ENCODE data around the gene NCKAP5. TPM values are rescaled to one million over a fixed set of nuclear protein-coding genes. Genes with fewer than 3 reads are reported as not detected.
A peak's percentile ranks its signal among the peaks of the same experiment; 100 is the strongest.

The NCKAP5 gene
- total RNA-seq, 1 donor from 2014 or later: under 0.01 TPM

DNA sequence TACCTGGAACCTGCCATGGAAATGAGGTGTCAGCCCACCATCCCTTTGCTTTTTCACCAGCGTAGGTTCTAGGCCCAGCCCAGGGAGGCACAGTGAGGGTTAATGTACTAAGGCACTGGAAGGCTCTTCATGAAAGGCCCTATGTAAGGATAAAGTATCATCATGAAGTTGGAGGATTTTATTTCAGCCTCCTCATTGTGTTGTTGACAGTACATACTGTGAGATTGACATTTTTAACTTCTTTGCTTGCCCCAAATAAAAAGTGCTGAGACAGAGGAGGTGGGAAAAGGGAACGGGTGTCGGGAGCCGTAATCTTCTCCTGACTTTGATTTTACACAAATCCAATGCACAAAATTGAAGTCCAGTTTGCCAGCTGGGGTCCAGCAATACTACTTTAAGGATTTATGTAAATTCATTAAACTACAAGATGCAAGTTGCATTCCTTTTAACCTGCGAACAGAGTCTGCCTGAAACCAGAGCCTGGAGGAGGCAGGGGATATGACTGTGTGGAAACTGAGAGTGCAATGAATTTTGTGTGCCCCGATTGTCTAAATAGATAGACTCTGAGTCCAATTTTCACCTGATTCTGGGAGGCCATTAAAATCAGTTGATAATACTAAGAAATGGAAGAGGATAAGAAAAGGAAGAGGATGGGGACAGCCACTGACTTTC lies 5.4 kb upstream of the NCKAP5 start:
- no peak for DNase-seq

DNA sequence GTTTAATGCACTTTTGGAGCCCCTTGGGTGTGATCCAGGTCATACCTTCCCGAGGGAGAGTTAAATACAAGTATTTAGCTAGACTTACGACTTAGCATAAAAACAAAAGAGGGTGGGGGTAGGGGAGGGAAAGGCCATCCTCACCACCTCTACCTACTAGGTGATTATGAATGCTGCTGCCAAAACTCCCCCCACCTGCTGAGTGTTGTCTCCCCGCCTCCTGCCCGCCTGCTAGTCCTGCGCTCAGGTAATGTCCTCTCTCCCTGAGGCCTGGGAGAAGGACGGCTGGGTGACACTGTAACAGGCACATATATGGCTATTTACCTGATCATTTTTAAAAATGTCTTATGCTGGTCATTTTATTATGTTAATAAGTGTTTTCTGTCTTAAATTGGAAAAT lies 3.0 kb upstream of the NCKAP5 start:
- no peak for DNase-seq

DNA sequence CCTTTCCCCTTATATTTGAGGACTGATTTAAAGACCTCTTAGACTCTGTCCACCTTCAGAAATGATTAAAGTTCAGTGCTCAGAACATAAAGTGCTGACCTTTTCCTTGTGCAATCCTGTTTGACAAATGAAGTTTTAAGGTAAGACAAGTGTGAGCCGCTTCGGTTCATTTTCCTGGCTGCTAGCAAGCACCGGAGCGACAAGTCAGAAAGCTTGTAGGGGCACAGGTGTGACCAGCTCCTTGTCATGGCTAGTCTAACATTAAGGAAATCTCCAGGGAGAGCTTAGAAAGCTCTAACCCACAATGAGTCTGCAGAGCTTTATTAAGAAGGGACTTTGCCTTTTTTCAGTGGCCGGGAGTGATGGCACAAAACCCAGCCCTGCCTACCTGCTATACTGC lies 2.3 kb upstream of the NCKAP5 start:
- no peak for DNase-seq

DNA sequence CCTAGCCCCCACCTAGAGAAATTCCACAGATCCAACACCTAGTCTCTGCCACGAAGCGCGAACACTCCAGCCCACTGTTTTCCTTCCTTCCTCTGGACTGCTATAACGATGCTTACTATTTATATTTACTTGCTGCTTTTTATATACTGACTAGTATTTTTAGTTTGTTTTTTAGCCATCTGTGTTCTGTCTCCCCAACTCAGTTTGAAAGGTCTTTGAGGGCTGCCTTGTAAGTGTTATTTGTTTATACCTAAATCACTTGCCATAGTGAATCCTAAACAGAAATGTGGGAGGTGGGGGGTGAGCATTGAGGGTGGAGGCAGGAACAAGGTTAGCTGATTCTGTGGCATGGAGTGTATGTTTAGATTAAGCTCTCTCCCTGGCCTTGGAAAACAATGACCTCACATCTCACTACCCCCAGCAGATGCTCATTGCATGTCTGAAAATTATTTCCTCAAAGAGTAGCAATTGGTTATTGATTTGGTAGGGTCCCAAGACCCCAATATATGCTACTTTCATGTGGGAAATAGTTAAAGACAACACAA lies 1.1 kb upstream of the NCKAP5 start:
- no peak for DNase-seq

DNA sequence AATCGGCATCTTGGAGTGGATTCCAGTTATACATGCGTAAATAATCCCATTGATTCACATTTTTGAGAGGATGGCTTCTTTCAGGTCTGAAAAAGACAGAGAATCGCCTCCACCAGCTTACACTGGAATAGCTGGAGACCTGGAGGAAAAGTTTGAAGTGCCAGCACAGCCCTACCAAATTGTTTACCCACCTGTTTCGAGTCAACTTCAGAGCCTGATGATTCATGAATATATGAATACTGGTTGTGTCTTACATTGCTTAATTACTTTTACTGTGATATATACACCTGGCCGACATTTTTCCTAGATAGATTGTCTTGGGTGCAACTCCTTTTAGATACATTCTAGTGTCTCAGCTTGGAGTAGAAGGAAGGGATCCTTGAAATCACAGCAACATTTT lies 335 bp upstream of the NCKAP5 start:
- no peak for DNase-seq

DNA sequence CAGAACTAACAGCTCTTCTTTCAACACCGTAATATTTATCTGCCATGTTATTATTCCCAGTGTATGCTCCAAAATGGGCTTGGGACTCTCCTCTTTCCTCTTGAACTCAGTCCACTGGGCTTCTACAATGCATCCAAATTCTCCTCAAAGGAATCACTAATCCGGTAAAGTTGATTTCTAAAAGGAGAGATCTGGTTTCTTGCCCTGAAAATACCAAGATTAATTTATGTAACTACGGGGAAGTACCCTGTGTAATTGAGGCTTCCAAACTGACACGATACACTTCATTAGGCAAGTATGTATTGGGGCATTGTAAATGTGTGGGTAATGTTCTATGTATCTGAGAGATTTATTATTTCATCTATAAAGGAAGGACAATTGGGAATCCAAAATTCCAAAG lies 5.7 kb downstream of the NCKAP5 start:
- no peak for DNase-seq

DNA sequence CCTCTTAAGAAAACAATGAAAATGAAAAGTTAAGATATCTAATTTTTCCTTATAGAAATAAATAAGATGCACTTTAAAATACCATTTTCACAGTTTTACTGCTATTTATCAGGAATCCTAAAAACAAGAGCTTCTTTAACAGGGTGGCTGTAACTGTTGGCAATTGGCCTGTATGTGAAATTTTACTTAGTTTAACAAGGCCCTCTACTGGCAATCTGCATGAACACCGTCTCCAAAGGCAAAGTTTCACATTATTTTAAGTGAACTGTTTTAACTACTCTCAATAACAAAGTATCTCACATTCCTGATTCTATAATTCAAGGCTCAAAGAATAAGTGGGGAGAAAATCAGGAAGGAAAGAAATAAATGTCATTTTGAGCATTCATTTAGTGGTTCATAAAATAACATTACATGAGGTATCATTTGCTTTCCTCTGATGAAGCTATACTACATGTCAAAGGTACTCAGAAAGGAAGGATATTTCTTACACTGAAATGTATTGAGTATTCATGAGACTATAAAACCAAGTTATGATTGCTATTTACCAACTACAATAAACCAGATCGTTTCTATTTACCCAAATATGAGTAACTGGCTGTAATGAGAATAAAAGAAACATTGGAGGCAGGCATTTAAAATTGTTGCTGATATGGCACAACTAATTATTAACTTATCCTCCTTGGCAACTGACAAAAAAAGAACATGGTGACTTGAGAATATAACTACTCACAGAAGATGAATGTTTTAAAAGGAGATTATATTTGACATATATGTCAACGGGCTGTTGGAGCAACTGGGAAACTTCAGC lies 7.0 kb downstream of the NCKAP5 start:
- DNase-seq: peak; percentile 77

DNA sequence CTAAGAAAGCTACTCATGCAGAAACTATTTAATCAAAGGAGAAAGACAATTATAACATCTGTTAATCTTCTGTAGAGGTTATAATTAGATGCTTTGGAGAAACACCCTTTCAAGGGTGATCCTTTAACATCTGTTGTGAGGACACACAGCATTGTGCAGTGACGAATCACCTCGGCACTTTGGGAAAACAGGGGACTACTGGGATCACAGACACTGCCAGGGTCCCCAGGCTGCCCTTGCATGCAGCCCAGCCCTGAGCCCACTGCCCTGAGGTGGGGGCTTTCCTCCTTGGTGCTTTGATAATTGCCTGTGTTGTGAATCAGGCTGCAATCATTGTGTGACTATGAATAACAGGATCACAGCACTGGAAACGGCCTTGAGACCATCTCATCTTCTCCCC lies 10.6 kb downstream of the NCKAP5 start:
- no peak for DNase-seq

DNA sequence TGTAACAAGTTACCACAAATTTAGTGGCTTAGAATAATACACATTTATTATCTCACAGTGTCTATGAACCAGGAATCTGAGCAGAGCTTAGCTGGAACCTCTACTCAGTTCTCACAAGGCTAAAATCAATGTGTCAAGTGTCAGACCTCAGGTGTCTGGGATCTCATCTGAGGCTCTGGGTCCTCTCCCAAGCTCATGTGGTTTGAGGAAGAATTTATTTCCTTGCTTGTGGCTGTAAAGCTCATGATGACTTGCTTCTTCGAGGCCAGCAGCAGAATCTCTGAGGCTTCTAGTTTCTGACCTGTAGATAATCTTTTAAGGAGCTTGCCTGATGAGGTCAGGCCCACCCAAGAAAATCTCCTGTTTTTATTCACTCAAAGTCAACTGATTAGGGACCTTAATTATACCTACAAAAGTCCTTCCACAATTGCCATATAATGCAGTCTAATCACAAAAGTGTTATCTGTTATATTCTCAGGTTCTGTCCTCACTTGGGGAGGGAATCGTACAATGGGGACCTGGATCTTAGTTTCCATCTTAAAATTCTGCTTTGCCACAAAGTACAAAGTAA lies 14.3 kb downstream of the NCKAP5 start:
- DNase-seq: no peak

DNA sequence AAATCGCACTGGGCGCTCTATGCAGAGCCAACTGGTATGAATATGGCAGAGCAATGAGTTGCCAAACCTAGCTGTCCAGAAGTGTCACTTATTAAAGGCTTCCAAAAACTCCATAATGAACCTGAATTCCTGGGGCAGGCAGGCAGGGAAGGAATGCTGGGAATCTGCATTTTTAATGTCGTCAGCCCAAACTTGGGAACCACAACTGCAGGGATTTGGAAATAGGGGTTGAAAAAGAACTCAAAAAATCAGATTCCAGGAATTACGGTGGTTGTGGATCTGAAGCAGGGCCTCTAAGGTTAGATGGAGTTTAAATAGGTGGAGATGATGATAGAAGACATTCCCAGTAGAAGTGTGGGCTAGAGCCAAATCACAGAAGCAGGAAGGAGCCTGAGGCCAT lies 15.0 kb downstream of the NCKAP5 start:
- no peak for DNase-seq

DNA sequence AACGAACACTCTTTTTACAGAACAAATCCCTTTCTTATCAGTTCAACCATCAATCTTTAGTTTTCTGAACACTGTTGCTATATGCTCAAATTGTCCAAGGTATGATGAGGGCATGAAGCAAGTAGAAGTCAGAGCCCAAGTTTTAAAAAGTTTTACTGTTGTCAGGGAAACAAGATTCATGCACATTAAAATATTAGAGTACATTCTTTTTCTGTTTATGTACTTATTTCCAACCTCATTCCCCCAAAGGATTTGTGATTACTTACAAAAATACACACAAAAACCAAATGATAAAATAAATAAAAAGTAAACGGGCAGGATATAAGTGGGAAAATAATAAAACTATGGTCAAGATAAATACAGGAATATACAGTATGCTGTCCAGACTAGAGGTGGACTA lies 15.4 kb downstream of the NCKAP5 start:
- no peak for DNase-seq

DNA sequence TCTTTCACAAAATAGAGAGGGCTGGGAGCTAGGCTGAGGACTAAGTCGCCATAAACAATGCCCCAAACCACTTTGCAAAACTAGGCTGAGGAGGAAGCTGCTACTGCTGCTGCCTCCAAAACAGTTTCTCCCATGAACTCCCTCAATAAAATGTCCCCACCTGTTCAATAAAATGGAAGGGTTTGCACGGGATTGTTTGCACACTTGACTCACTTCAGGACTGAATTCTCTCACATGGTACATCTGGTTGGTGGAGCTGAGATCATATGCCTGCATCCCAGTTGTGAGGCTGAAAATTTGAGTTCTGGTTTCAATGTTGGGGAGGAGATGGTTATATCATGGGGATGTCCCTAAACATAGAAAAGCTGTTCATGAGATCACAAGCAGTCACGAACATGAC lies 26.5 kb downstream of the NCKAP5 start:
- no peak for DNase-seq

DNA sequence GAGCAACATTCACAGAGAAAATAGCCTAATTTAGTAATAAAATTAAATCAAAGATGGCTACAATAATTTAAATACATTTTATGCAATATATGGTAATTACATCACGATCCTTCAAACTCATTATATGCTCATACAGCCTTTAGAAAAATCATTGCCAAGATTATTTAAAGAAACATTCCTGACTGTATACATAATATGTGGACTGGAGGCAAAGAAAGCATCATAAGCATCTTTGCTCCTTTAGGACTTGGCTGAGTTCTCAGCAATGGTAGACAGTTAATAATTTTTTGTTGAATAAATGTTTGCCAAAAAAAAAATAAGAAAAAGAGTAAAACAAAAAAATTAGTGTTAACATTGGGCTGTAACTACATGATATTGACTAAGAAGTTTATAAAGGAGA lies 26.9 kb downstream of the NCKAP5 start:
- no peak for DNase-seq

DNA sequence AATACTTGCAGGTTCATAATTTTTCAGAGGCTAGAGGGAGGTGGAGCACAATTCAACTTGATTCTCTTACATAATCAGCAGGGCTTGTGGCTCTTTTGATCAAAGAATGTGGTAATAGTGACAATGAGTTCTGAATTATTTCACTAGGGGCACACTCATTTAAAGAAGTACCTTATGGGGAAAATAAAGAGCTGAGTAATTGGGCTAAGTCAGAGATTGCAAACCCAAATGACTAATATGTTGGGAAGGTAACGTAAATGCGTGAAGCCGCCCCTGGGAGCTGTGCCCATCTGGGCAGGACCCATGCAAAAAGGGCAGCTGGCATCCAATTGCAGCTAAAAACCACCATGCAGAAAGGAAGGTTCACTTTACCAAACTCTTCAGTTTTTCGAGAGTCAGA lies 35.3 kb downstream of the NCKAP5 start:
- no peak for DNase-seq

DNA sequence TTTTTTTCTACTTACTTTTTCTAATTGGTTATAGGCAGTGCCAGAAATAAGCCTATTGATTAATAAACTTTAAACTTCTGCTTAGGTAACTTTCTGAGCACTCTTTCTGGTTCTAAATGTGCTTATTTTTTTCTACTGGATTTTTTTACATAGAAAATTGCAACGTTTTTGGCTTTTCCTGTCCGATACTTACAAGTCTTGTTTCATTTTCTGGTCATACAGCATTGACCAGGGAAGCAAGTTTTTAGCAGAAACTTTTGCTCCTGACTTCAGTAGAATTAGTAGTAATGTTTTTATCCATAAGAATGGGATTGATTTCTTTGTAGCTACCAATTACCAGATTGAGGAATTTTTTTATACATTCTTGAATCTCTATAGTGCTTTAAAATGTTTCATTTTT lies 36.9 kb downstream of the NCKAP5 start:
- DNase-seq: no peak

DNA sequence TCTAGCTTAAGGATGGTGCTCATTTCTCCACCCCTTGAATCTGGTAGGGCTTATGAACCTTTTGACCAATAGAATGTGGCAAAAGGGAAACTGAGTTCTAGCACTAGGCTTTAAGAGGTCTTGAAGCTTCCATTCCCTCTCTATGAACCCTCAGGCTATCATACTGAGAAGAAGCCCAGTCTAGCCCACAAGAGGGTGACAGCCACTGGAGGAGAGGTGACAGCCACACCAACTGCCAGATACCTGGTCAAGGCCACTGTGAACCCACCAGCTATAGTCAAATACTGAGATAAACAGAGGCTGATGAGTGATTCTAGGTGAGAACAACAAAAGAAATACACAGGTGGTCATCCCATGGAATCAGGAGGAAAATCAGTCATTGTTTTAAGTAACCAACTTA lies 37.6 kb downstream of the NCKAP5 start:
- no peak for DNase-seq

DNA sequence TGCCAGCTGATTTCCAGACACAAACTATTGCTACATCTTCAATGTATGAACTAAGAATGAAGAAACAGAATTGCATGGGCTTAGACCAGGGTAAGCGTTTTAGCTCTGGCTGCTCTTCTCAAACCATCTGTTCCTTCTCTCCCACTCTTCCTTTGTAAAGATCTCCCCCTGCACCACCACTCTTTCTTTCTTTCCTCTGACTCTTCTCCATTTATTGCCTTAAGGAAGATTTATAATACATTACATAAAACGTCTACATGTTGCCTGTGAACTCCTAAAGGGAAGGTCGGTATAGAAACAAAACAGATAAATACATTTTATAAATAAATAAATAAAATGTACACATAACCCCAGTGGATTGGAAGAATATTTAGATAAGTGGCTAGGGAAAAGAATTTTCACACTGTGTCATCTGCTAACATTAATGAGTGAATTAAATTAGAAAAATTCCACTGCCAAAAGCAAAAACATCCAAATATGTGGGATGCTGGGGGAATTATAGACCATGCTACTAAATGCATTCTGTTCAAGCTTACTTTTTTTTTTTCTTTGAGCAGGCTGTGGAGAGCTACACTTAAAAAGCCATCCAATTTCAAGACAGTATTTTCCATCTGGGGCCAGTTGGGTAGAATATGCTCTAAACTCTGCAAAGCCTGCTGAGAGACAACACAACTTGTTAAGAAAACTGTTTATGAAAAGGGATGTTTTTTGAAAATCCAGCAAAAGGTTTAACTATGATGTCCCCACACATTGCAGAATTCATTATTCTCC lies 41.5 kb downstream of the NCKAP5 start:
- DNase-seq: no peak

DNA sequence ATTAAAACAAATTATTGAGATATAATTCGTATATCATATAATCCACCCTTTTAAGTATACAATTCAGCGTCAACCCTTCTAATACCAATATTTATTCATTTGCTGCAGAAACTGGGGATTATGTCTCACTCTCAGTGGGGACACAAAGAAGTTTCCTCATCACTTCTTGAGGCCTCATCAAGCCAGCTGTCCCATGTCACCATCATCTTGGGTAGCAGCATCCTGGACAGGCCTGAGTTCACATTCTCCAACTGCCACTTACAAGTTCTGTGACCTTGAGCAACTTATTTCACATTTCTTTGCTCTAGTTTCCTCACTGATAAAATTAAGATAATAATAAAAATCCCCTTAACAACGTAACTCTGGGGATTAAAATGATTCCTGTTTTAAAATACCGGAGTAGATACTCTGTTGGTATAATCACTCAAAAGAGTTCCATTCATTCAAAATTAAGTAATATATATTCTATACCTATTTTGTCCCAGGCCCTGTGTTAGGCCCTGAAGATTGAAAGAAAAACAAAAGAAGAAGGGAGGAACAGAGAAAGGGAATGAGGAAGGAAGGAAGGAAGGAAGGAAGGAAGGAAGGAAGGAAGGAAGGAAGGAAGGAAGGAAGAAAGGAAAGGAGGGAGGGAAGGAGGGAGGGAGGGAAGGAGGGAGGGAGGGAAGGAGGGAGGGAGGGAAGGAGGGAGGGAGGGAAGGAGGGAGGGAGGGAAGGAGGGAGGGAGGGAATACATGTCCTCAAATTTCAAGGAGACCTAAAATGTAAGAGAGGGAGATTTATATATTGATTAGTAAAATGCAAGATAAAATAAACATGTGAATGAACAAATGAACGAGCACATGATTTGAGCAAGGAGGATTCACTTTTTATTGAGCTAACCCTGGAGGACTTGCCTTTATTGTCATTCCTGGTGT lies 42.4 kb downstream of the NCKAP5 start:
- DNase-seq: no peak

DNA sequence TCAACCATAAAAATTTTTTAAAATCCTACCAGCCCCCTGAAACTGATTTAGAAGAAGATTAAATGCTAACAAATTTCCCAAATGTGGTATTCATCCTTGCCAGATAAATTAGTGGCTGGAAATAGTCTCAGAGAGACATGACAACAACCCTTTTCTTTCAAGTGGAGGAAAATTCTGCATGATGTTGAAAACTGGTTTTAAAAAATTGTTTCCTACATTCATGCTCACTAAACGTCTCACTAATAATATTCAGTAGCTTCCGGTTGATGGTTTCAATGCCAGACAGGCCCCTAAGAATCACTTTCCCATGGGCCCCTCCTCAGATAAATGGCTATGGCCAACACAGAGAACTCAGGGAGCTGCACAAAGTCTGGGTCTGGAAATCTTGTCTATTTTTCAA lies 43.2 kb downstream of the NCKAP5 start:
- DNase-seq: no peak

DNA sequence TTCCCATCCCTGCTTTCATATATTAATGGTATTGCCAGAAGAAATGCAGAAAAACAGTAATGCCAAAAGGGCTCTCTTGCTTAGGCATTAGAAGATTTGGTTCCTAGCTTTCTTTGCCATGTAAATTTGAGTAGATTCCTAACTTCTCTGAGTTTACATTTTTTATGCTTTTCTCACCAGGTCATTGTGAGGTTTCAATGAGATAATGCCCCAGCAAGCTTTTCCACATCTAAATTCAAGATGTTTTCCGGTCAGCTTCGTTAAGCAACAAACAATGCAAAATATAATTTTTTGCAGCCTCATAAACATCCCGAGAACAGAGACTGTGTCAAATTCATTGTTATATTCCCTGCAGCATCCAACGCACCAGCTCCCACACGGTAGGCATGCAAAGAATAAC lies 44.9 kb downstream of the NCKAP5 start:
- no peak for DNase-seq

DNA sequence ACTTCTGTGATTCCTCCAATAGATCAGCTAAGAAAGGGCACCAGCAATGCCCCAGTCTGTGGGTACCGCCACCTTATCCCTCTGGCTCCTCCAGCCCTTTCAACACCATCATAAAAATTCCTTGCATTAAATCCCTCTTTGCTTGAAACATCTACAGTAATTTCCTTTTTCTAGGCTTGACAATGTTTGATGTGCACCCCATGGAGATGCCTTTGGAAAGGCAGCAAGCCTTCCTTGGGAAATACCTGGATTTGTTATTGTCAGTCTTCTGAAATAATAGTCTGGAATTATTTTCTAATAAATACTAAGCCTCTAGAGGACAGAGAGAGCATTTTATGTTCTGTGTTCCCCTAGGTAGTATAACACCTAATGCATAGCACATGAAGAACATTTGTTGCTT lies 46.1 kb downstream of the NCKAP5 start:
- no peak for DNase-seq

DNA sequence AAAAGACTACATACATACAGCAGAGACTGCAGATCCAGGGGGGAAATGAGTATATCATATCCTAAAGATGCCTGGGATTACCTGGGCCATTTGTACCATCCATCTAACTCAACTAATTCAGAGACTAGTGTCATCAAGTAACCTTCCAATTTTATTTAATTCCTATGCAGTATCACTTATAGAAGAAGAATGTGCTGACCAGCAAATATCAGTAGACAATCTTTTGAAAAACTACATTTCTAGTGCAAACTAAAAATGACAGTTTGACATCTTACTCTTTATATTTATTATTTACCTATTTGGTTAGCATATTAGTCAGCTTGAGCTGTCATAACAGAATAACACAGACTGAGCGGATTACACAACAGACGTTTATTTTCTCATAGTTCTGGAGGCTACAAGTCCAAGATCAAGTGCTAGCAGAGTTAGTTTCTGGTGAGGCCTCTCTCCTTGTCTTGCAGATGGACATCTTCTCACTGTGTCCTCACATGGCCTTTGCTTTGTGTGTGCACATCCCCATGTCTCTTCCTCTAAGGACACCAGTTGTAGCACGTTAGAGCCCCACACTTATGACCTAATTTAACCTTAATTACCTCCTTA lies 47.0 kb downstream of the NCKAP5 start:
- DNase-seq: no peak
